Measurements from ENCODE around the gene NXPH2. TPM values are rescaled to one million over a fixed set of nuclear protein-coding genes. Genes with fewer than 3 reads are reported as not detected.

The NXPH2 gene
- polyA plus RNA-seq, 1 of the 3 experiments (the other 2 are of a cell fraction), result not detected

- Histone ChIP-seq H3F3A (replicated peaks; ENCODE audit: insufficient read depth) (no peaks in the 10 kb centered on the region), H3K27me3 (ENCODE audit: insufficient read depth) (no peaks in the 10 kb centered on the region), H3K9me2 (no peaks in the 10 kb centered on the region), H3K4me3 (ENCODE audit: low read depth in 2 of 2, low read length in 1 of 2) (no peak overlapping the region), H3K79me2 (ENCODE audit: insufficient read depth) (no peaks in the 10 kb centered on the region), H3K27ac (ENCODE audit: low read depth in 2 of 2, low read length in 1 of 2) (no peak overlapping the region), H3K9me3 (no peaks in the 10 kb centered on the region), H2AFZ (ENCODE audit: low read depth) (no peak overlapping the region), H3K4me2 (no peak overlapping the region), H3K4me1 (ENCODE audit: control insufficient read depth in 1 of 2, insufficient read depth in 2 of 2, low read depth in 1 of 2, low read length in 1 of 2) (peaks cover 0 to 2% of the 10 kb centered on the region in 2 experiments; a peak in 1 of 4 replicates), H4K20me1 (ENCODE audit: insufficient read depth) (no peaks in the 10 kb centered on the region), H3K9ac (no peak overlapping the region), H3K36me3 (replicated peaks in 1 of 2; ENCODE audit: control insufficient read depth in 1 of 2, insufficient read depth in 2 of 2, low read length in 1 of 2) (no peaks in the 10 kb centered on the region)
- ChIA-PET CTCF (no interaction called here), POLR2A (no interaction called here)
- 71% methylated on average over 4 of the region's 4 CpGs for WGBS (ENCODE audit: low lambda C conversion rate)
- no peak for TF ChIP-seq SMC3 (IDR thresholded peaks at IDR 0.05; ENCODE audit: low read depth, low read length)
- no peak for TF ChIP-seq RAD21 (IDR thresholded peaks at IDR 0.05; ENCODE audit: low read length)
- TF ChIP-seq YY1 (IDR thresholded peaks at IDR 0.05; ENCODE audit: low read depth), result no peak
- TF ChIP-seq NFIC (IDR thresholded peaks at IDR 0.05; ENCODE audit: borderline replicate concordance), result no peak
- no peak for TF ChIP-seq SIN3A (IDR thresholded peaks at IDR 0.05; ENCODE audit: borderline replicate concordance, low read depth, low read length)
- no peak for TF ChIP-seq RFX5 (IDR thresholded peaks at IDR 0.05; ENCODE audit: low read length)
- TF ChIP-seq PBX3 (IDR thresholded peaks at IDR 0.05), result no peak
- TF ChIP-seq CTCF (IDR thresholded peaks at IDR 0.05), result no peak
- no peak for TF ChIP-seq JUND (IDR thresholded peaks at IDR 0.05)
- TF ChIP-seq GATA2 (CRISPR knock-in tag; IDR thresholded peaks at IDR 0.05), result no peak
- no peak for TF ChIP-seq REST (IDR thresholded peaks at IDR 0.05; ENCODE audit: low read depth, low read length)
- no peak for TF ChIP-seq USF1 (IDR thresholded peaks at IDR 0.05; ENCODE audit: borderline replicate concordance, low read depth)
- no peak for TF ChIP-seq GABPA (IDR thresholded peaks at IDR 0.05; ENCODE audit: low read depth)
- TF ChIP-seq FOXM1 (IDR thresholded peaks at IDR 0.05; ENCODE audit: low read depth), result no peak
- no peak for TF ChIP-seq EP300 (IDR thresholded peaks at IDR 0.05; ENCODE audit: borderline replicate concordance in 1 of 2, low read depth in 1 of 2, low read length in 1 of 2)
- no peak for TF ChIP-seq NRF1 (IDR thresholded peaks at IDR 0.05; ENCODE audit: low read depth, low read length)
- TF ChIP-seq MAX (IDR thresholded peaks at IDR 0.05; ENCODE audit: low read depth), result no peak
- DNase-seq, result no peak
Observed at GRCh38 chr2:138722316-138722715, 57.9 kb downstream of the NXPH2 start.
